ENCODE results near the gene MTCL3. TPM values are rescaled to one million over a fixed set of nuclear protein-coding genes. Genes with fewer than 3 reads are reported as not detected.
"Not testable (repeated sequence)": the region's sequence is repeated elsewhere in the genome, so short reads cannot be mapped to it uniquely, and the experiment has no call there.

MTCL3 gene

GRCh38 chr6:127434651-127435050 is 84.5 kb downstream of the MTCL3 start:
- no peak overlapping the region for H3K27ac ChIP-seq
- no peaks in the 10 kb centered on the region for H3K9me3 ChIP-seq
- H3K4me3 ChIP-seq: no peak overlapping the region
- no peaks in the 10 kb centered on the region for H3K36me3 ChIP-seq
- no peak for DNase-seq
- intact Hi-C loops (cut with DNase I; ENCODE audit: low total_unique reads) (no loop called here), in situ Hi-C loops (cut with MboI; ENCODE audit: low pct_ligation_motif_present in 1 of 4, low pct_unique_long_range_greater_than_20kb in 1 of 4, low sequenced_read_pairs in 3 of 4) (no loop called here)
- H3K27me3 ChIP-seq: no peaks in the 10 kb centered on the region
- peaks cover 0 to 4% (median 0%) of the 10 kb centered on the region in 4 donors for H3K4me1 ChIP-seq
- TF ChIP-seq, protein P1, sequence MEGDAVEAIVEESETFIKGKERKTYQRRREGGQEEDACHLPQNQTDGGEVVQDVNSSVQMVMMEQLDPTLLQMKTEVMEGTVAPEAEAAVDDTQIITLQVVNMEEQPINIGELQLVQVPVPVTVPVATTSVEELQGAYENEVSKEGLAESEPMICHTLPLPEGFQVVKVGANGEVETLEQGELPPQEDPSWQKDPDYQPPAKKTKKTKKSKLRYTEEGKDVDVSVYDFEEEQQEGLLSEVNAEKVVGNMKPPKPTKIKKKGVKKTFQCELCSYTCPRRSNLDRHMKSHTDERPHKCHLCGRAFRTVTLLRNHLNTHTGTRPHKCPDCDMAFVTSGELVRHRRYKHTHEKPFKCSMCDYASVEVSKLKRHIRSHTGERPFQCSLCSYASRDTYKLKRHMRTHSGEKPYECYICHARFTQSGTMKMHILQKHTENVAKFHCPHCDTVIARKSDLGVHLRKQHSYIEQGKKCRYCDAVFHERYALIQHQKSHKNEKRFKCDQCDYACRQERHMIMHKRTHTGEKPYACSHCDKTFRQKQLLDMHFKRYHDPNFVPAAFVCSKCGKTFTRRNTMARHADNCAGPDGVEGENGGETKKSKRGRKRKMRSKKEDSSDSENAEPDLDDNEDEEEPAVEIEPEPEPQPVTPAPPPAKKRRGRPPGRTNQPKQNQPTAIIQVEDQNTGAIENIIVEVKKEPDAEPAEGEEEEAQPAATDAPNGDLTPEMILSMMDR (IDR thresholded peaks at IDR 0.05): no peak
- no peak for TF ChIP-seq POLR2AphosphoS5 (IDR thresholded peaks at IDR 0.05)
- TF ChIP-seq EP300 (IDR thresholded peaks at IDR 0.05; ENCODE audit: low read depth): no peak
- no peak for TF ChIP-seq POLR2A (IDR thresholded peaks at IDR 0.05)

- H3K27me3 ChIP-seq; intact Hi-C loops (cut with DNase I; ENCODE audit: low total_unique reads); H3K4me3 ChIP-seq; DNase-seq; H3K4me1 ChIP-seq; in situ Hi-C loops (cut with MboI; ENCODE audit: low pct_ligation_motif_present in 1 of 4, low pct_unique_long_range_greater_than_20kb in 1 of 4, low sequenced_read_pairs in 3 of 4); H3K36me3 ChIP-seq; H3K27ac ChIP-seq; H3K9me3 ChIP-seq: not testable (repeated sequence)
- 83 to 84% methylated on average over 8 to 9 of the region's 9 CpGs for WGBS, 2 donors (ENCODE audit: low coverage in 1 of 2)
Observed at GRCh38 chr6:127428562-127428961, 90.6 kb downstream of the MTCL3 start.

GRCh38 chr6:127423921-127424320 is 95.2 kb downstream of the MTCL3 start:
- TF ChIP-seq POLR2AphosphoS5 (IDR thresholded peaks at IDR 0.05): no peak
- no peak for TF ChIP-seq POLR2A (IDR thresholded peaks at IDR 0.05)
- TF ChIP-seq, protein P1 (IDR thresholded peaks at IDR 0.05): no peak
- no peak for TF ChIP-seq EP300 (IDR thresholded peaks at IDR 0.05; ENCODE audit: low read depth)
- Histone ChIP-seq H3K27me3 (no peaks in the 10 kb centered on the region), H3K9me3 (no peaks in the 10 kb centered on the region), H3K4me1 (peaks cover 0 to 8% (median 4%) of the 10 kb centered on the region in 4 donors), H3K27ac (peak overlapping the region in 1 of 4 donors; percentile 44), H3K4me3 (no peak overlapping the region), H3K36me3 (no peaks in the 10 kb centered on the region)
- WGBS, 2 donors (ENCODE audit: low coverage in 1 of 2): 15 to 44% methylated on average over 2 of the region's 2 CpGs
- DNase-seq: no peak
- intact Hi-C loops (cut with DNase I; ENCODE audit: low total_unique reads) (no loop called here), in situ Hi-C loops (cut with MboI; ENCODE audit: low pct_ligation_motif_present in 1 of 4, low pct_unique_long_range_greater_than_20kb in 1 of 4, low sequenced_read_pairs in 3 of 4) (loop anchor here in 1 of 4 donors (25.0 kb wide), 1 partner anchor 112 kb away; no protein-coding TSS in a partner anchor)

Small RNAs within 50 kb of the gene (small RNA-seq; reads per million reads assigned to genes)
- 0 reads per million in 4 donors for gene KIAA0408

Other genes with a start within 250 kb of the MTCL3 start
- gene ECHDC1, start 175.7 kb downstream of the MTCL3 start, total RNA-seq: 10 to 100 TPM; 13.1 to 77.8 (median 59.6) TPM
- 1 to 10 TPM; 4.9 to 8.9 (median 7.3) TPM for gene KIAA0408, start 59.9 kb downstream of the MTCL3 start, total RNA-seq
- not detected for gene C6orf58, start 57.8 kb upstream of the MTCL3 start, total RNA-seq